HAP-1 (cell line): ENCODE results near the gene IMMP2L.

ENCODE experiments used
- DNase-seq, 2 experiments: peaks; one replicate each; pipeline ENCODE4 v3.0.0-alpha.2; 2016 to 2020; ENCODE audit warnings: low spot score in 2 of 2
- H3K27me3 ChIP-seq: fragments of 250-450 bp; sonication (Bioruptor Pico); 2 replicates; pipeline ENCODE4 v1.5.1; 2020; ENCODE audit warnings: low read depth, mild to moderate bottlenecking, moderate library complexity
- H3K36me3 ChIP-seq: fragments of 250-450 bp; sonication (Bioruptor Pico); replicated peaks from 2 replicates; pipeline ENCODE4 v1.5.1; 2020; ENCODE audit warnings: mild to moderate bottlenecking
- H3K4me1 ChIP-seq: fragments of 250-450 bp; sonication (Bioruptor Pico); 2 replicates; pipeline ENCODE4 v1.5.1; 2020; ENCODE audit warnings: mild to moderate bottlenecking
- H3K4me3 ChIP-seq: fragments of 250-450 bp; sonication (Bioruptor Pico); 2 replicates; pipeline ENCODE4 v1.5.1; 2020; ENCODE audit warnings: mild to moderate bottlenecking, moderate library complexity
- H3K9me3 ChIP-seq: fragments of 250-450 bp; sonication (Bioruptor Pico); 2 replicates; pipeline ENCODE4 v1.5.1; 2020; ENCODE audit warnings: mild to moderate bottlenecking, moderate library complexity
- in situ Hi-C: fragments of 300-500 bp; cut with MboI; formaldehyde crosslinking; loops from 3 replicates; pipeline ENCODE4 v1.14.3; 2020; ENCODE audit warnings: low sequenced_read_pairs, inconsistent platforms, mixed read lengths

IMMP2L gene

DNA sequence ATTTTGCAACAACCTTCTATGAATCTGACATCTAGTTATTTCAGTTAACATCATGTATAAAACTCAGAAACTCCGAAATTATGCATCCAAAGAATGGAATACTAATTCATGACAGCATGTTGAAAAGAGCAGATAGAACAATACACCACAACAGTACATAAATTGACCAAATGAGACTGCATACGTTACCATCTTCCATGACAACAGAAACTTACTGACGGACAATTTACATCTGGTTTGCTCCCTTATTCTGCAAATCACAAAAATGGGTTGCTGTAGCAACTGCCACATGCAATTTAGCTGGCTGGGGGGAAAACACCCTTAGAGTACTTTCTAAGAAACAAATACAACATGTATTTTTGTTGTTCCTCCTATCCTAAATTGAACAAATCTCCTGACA is 457.0 kb downstream of the IMMP2L start:
- no peak for DNase-seq
- no peak overlapping the region for H3K4me3 ChIP-seq
- H3K27me3 ChIP-seq = no peaks in the 10 kb centered on the region
- no peaks in the 10 kb centered on the region for H3K36me3 ChIP-seq
- no peaks in the 10 kb centered on the region for H3K9me3 ChIP-seq
- in situ Hi-C loops = no loop called here
- H3K4me1 ChIP-seq = no peaks in the 10 kb centered on the region

DNA sequence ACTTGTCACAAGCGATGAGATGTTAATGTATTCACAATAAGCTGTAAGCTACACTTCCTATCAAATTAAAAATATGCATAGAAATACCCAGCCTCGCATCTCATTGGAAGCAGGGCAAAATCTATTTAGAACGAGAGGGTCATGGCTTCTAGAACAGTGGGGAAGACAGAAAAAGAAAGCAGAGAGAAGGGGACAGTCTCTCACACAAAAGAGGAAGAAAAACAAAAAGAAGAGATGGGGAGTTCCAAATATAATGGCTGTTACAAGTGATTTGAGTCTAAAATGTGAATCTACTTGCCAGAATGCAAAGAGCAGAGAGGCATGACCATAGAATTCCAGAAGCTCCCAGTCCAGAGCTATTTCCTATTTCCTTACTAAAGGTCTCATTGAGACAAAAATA is 457.6 kb downstream of the IMMP2L start:
- no peak overlapping the region for H3K4me3 ChIP-seq
- H3K36me3 ChIP-seq = no peaks in the 10 kb centered on the region
- DNase-seq = no peak
- no peaks in the 10 kb centered on the region for H3K4me1 ChIP-seq
- no peaks in the 10 kb centered on the region for H3K27me3 ChIP-seq
- in situ Hi-C loops = no loop called here
- no peaks in the 10 kb centered on the region for H3K9me3 ChIP-seq

DNA sequence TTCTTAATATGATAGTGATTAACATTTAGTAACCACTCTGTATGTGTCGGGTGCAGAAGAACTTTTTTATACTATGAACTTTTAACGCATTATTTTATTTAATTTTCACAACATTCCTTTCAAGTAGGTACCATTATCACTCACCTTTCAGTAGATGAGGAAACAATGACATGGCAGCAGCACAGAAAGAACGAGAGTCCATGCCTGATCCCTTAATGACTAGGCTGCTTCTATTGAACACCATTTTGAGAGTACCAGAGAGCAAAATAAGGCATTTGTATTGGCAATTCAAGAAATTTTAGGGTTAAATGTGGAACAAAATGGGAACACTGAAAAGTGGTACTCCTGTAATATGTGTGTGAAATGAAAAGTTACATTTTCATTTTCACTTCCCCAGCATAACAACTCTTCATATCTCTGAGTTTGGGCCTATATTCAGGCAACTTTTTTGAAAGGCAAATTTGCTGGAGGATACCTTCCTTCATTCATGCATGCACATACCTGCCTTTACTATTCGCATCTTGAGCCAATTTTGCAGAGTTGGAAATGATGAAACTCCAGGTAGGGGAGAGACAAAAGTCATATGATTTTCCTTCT is 458.5 kb downstream of the IMMP2L start:
- Histone ChIP-seq H3K4me3 (no peak overlapping the region), H3K36me3 (no peaks in the 10 kb centered on the region), H3K27me3 (no peaks in the 10 kb centered on the region), H3K9me3 (no peaks in the 10 kb centered on the region), H3K4me1 (no peaks in the 10 kb centered on the region)
- in situ Hi-C loops = no loop called here
- no peak for DNase-seq

DNA sequence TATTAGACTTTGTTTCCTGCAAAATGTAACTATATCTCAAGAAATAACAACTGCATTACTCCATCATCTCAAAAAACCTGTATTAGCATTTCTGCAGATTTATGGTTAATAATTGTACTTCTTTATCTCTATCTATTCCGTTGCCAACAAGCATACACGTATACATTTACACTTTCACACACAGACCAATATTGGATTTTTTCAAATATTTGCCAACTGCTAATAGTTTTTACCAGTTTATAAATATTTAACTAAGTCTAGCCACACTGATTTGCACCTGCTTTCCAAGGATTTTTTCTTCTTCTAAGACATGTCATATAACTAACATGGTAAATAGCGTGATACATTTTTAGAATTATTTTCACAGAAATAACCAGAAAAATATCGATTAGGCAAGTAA is 459.2 kb downstream of the IMMP2L start:
- no peak overlapping the region for H3K4me3 ChIP-seq
- no peaks in the 10 kb centered on the region for H3K36me3 ChIP-seq
- peaks cover 4% of the 10 kb centered on the region for H3K4me1 ChIP-seq
- no peak for DNase-seq
- H3K27me3 ChIP-seq = no peaks in the 10 kb centered on the region
- in situ Hi-C loops = no loop called here
- no peaks in the 10 kb centered on the region for H3K9me3 ChIP-seq

DNA sequence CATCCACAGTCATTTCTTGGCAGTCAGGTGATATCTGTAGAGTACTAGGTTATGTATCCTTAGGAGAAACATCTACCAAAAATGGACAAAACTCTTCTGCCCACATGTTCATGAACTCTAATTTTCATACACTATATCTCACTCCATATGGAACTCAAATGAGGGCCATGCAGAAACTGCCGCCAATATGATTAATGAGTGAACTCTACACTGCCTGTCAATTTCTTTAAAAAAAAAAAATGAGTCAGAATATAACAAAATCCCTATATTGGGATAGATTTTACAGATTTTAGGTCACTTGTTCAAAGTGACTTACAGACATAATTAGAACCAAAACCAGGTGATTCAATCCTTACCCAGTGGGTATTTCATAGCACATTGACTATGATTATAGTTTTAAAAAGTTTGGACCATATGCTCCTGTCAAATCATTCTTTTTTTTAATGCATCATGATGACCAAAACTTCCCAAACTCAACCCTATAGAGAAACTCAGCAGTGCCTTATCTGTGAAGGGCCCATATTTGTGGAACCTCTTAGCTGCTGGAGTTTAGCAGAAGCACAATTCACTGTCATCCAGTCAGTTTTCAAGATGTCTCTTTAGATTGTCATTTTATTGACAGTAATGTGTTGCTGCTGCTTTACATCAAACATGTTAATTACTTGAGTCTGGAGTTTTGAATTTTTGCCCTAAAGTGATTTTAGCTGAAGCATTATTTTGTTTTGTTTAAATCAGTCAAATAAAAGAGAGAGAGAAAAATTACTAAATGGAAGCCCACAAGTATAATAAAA is 460.2 kb downstream of the IMMP2L start:
- no peak overlapping the region for H3K4me3 ChIP-seq
- in situ Hi-C loops = no loop called here
- H3K4me1 ChIP-seq = peaks cover 14% of the 10 kb centered on the region
- H3K36me3 ChIP-seq = no peaks in the 10 kb centered on the region
- no peaks in the 10 kb centered on the region for H3K9me3 ChIP-seq
- H3K27me3 ChIP-seq = no peaks in the 10 kb centered on the region
- no peak for DNase-seq

DNA sequence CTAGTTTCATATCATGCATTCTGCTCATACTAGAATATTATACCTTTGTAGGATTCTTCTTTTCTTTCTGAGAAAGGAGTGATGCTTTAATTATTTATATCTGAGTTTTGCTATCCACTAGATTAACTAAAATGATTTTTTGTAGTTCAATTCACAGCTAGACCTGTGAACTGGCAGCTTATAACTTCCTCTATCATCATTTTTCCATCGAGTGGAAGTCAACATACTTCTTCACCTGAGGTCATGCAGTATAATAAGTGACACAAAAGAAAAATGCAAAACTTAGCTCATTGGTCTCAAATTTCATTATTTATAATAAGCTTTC is 463.4 kb downstream of the IMMP2L start:
- in situ Hi-C loops = loop anchor here (10.0 to 25.0 kb wide), 2 partner anchors 388 to 636 kb away; no protein-coding TSS in a partner anchor
- Histone ChIP-seq H3K4me3 (no peak overlapping the region), H3K9me3 (no peaks in the 10 kb centered on the region), H3K4me1 (peaks cover 42% of the 10 kb centered on the region), H3K27me3 (no peaks in the 10 kb centered on the region), H3K36me3 (no peaks in the 10 kb centered on the region)
- no peak for DNase-seq

DNA sequence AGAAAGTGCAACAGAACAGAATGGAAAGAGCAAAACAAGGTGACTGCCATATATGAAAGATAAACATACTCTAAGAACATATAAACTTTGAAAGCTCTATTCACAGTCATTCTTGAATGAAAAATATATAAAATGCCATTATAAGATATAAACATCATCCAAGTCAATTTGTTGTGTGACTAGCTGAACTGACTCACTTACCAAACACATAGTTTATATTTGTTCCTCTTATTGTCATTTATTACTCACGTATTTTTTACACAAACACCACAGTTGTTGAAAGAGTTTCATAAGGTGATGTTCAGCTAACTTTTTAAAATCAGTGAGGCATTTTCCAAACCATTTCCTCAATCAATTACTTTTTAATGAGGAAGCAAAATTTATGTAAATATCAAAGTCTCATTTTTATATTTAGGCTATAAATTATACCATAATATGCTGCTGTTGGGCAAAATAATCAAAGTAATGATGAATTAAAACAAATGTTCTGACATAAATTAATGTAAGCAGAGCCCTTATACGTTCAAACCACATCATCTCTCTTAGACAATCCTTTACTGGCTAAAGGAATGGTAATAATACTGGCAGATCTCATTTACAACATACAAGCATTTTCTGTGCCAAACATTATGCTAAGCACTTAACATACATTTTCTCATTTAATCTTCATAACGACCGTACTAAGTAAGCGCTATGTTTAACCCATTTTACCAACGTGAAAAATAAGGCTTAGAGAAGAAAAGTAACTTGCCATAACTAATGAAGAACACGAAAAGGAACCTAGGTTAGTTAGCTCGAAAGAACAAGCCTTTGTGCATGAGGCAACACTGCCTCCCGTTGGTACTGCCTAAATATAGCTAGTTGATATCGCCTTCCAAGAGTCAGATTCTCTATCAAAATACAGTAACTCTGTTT is 464.0 kb downstream of the IMMP2L start:
- H3K4me3 ChIP-seq = no peak overlapping the region
- H3K36me3 ChIP-seq = no peaks in the 10 kb centered on the region
- H3K9me3 ChIP-seq = no peaks in the 10 kb centered on the region
- DNase-seq = peak; percentile 61 to 66
- H3K27me3 ChIP-seq = no peaks in the 10 kb centered on the region
- in situ Hi-C loops = loop anchor here (10.0 to 25.0 kb wide), 2 partner anchors 389 to 637 kb away; no protein-coding TSS in a partner anchor
- peaks cover 46% of the 10 kb centered on the region for H3K4me1 ChIP-seq

DNA sequence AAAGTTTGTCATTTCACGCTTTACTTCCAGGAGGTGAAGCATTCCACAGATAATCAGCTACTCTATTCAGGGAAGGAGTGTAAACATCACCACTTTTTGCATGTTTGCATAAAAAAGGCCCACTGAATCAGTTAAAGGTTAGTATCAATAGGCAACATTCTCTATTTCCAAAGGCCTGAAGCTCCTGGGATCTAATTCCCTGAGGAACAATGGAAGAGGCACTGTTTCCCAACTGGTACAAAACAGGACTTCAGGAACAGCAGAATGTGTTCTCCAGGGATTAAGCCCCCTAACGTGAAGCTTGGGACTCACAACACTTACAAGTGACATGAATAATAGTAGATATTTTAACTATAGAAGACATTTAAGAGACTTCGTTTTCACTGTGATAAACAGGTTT is 465.3 kb downstream of the IMMP2L start:
- no peaks in the 10 kb centered on the region for H3K36me3 ChIP-seq
- no peaks in the 10 kb centered on the region for H3K27me3 ChIP-seq
- peak; percentile 76 to 99 for DNase-seq
- in situ Hi-C loops = loop anchor here (10.0 to 25.0 kb wide), 2 partner anchors 390 to 638 kb away; no protein-coding TSS in a partner anchor
- H3K4me3 ChIP-seq = no peak overlapping the region
- H3K9me3 ChIP-seq = no peaks in the 10 kb centered on the region
- peaks cover 58% of the 10 kb centered on the region for H3K4me1 ChIP-seq

DNA sequence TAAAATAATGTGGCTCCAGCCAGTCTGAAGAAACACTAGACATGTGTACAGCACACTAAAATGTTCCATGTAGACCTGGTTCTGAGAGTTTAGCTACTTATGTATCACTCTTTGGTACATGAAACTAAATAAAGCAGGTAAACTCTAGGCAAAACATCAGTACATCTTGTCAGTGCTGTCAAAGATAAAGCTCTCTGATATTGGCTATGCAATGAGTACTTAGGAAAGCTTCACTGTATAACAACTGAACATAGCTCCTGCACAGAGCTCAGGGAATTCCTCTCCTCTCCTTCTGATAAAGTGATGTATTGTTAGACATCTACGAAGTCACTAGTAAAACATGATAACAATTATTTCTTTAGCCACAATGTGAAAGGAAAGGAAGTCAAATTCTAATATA is 467.9 kb downstream of the IMMP2L start:
- no peaks in the 10 kb centered on the region for H3K9me3 ChIP-seq
- in situ Hi-C loops = loop anchor here (10.0 to 25.0 kb wide), 2 partner anchors 393 to 640 kb away; no protein-coding TSS in a partner anchor
- H3K4me3 ChIP-seq = no peak overlapping the region
- H3K4me1 ChIP-seq = peaks cover 66% of the 10 kb centered on the region
- no peaks in the 10 kb centered on the region for H3K36me3 ChIP-seq
- DNase-seq = peak in 1 of 2 experiments; percentile 47
- H3K27me3 ChIP-seq = no peaks in the 10 kb centered on the region

DNA sequence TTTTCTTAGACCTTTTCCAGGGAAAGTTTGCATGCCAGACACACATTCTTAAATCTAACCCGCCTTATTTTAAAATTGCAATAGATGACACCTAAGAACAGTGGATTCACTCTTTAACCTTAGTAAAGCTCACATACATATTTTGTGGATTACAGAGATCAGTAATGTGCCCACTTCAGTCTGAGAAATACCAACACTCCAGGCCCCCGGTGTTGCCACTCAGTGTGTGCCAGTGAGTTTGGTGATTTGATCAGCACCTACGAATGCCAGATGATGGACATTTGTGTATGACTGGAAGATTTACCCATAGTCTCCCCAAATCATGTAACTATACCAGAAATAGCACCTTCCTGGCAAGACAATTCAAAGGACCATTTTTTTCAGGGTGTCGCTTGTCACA is 468.8 kb downstream of the IMMP2L start:
- in situ Hi-C loops = loop anchor here (10.0 to 25.0 kb wide), 2 partner anchors 394 to 641 kb away; no protein-coding TSS in a partner anchor
- no peaks in the 10 kb centered on the region for H3K27me3 ChIP-seq
- no peak for DNase-seq
- H3K9me3 ChIP-seq = no peaks in the 10 kb centered on the region
- H3K36me3 ChIP-seq = no peaks in the 10 kb centered on the region
- H3K4me1 ChIP-seq = peaks cover 66% of the 10 kb centered on the region
- H3K4me3 ChIP-seq = no peak overlapping the region

DNA sequence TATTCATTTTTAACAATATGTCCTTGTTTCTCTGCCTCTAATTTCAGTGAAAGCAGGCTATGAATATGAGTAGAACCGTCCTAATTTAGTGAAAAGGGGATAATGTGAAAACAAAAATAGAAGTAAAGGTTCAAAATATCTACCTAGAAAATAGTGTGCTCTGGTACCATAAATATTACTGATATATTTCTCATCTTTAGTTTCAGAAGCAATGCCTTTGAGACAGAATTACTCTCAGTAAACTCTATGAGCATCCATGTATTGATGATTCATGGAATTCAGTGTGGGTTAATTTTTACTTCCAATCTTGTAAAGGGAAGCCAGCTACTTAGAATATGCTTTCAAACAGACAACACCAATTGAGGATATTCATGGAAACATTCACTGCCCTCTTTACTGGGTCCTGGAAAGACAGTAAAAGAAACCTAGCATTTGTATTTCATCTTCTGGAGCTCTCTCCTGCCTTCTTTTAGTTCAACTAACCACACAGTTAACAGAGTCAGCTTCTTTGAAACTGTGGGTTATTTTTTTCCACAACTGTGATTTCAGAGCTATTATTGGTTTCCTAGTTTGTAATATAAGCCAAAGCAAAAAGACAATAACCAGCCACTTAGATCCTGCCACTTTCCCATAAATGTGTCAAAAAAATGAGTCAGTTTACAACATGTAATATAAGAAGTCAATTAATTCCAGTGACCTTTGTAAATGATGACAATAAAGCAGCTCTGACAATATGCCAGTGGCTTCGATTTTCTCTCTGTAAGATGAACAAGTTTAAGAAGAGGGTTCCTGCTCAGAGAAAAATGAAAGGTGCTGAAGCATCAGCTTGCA is 469.7 kb downstream of the IMMP2L start:
- in situ Hi-C loops = loop anchor here (10.0 to 25.0 kb wide), 2 partner anchors 395 to 642 kb away; no protein-coding TSS in a partner anchor
- no peaks in the 10 kb centered on the region for H3K36me3 ChIP-seq

DNA sequence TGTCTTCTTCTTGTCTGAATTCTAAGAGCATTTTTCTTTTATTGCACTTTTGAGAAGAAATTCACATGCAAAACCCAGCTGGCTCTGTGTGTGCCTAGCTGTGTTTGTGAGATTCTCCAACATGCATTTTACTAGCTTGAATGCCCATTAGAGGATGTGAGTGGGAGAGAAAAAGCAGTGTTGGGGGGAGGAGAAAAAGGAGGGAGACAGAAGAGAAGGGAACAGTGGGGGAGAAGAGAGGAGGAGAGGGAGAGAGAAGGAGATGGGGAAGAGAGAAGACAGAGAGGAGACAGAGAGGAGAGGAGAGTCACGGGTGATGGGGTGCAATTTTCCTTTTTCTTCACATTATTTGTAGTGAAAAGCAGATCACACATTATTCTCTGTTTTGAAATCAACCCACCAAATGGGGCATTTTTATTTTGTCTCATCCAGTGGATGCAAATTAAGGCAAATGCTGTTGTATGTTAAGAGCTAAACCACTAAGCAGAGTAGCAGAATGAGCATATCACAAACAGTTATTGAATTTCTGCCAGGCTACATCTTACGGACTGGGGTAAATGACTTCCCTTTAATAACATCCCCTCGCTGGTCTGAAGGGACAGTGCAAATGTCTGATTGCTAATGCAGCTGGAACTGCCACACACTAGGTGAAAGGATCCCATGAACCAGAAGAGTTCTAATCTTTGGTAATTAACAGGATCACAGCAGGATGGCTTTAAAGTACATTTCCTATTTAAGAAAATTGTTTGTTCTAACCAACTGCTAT is 470.5 kb downstream of the IMMP2L start:
- Histone ChIP-seq H3K4me3 (peak overlapping the region; percentile 27), H3K4me1 (peaks cover 51% of the 10 kb centered on the region), H3K9me3 (no peaks in the 10 kb centered on the region), H3K27me3 (no peaks in the 10 kb centered on the region), H3K36me3 (no peaks in the 10 kb centered on the region)
- in situ Hi-C loops = loop anchor here (10.0 to 25.0 kb wide), 2 partner anchors 396 to 643 kb away; no protein-coding TSS in a partner anchor
- peak in 1 of 2 experiments; percentile 21 for DNase-seq

More for the DNA sequence above, 469.7 kb downstream of the IMMP2L start:
- no peaks in the 10 kb centered on the region for H3K27me3 ChIP-seq
- H3K9me3 ChIP-seq = no peaks in the 10 kb centered on the region
- H3K4me1 ChIP-seq = peaks cover 57% of the 10 kb centered on the region
- peak overlapping the region; percentile 27; the same call in 1 of the 2 replicates for H3K4me3 ChIP-seq
- peak in 1 of 2 experiments; percentile 54 for DNase-seq
